PC-9 (cell line): ENCODE results near the gene E4F1. TPM values are rescaled to one million over a fixed set of nuclear protein-coding genes. Genes with fewer than 3 reads are reported as not detected.

Experiments
- BruUV-seq: library from RNA; stranded (reverse); fragments of 400-500 nt; replicated peaks from 2 replicates; lab custom pipeline; 2021; lab: Mats Ljungman, UMichigan
- CTCF ChIA-PET: fragments of 300-600 bp; sonication (Branson Sonifier 250); formaldehyde crosslinking; loops from one replicate; lab custom pipeline; 2022; ENCODE audit warnings: antibody characterized with exemption; lab: Charles Lee
- POLR2A ChIA-PET: fragments of 300-600 bp; sonication (Branson Sonifier 250); formaldehyde crosslinking; loops from one replicate; lab custom pipeline; 2022; ENCODE audit warnings: antibody characterized with exemption; ENCODE audit not compliant: unreplicated experiment; lab: Charles Lee
- DNase-seq, 2 experiments: peaks; one replicate each; pipeline versions ENCODE4 v3.0.0 to v3.0.0-alpha.2; 2015 to 2022; ENCODE audit warnings: mixed read lengths in 1 of 2
- H2AFZ ChIP-seq: fragments of 200-600 bp; sonication (generic); 2 replicates; pipeline ENCODE4 v1.8.1; 2017; ENCODE audit warnings: antibody characterized with exemption
- H3F3A ChIP-seq: fragments of 200-600 bp; sonication (generic); 2 replicates; pipeline ENCODE4 v1.8.1; 2017; ENCODE audit warnings: antibody characterized with exemption, mild to moderate bottlenecking, low read depth; ENCODE audit not compliant: insufficient read depth
- H3K27ac ChIP-seq: fragments of 200-600 bp; sonication (generic); 2 replicates; pipeline ENCODE4 v1.6.1; 2016; ENCODE audit warnings: mixed run types
- H3K27me3 ChIP-seq: fragments of 200-600 bp; sonication (generic); 2 replicates; pipeline ENCODE4 v1.6.1; 2016; ENCODE audit warnings: low read depth, mixed run types; ENCODE audit not compliant: insufficient read depth
- H3K36me3 ChIP-seq: fragments of 200-600 bp; sonication (generic); 2 replicates; pipeline ENCODE4 v1.6.1; 2016; ENCODE audit warnings: low read depth, mixed run types
- H3K4me1 ChIP-seq: fragments of 200-600 bp; sonication (generic); replicated peaks from 2 replicates; pipeline ENCODE4 v1.6.1; 2016; ENCODE audit warnings: mixed run types; ENCODE audit not compliant: insufficient read depth
- H3K4me2 ChIP-seq: fragments of 200-600 bp; sonication (generic); 2 replicates; pipeline ENCODE4 v1.6.1; 2017; ENCODE audit warnings: mixed run types
- H3K4me3 ChIP-seq: fragments of 200-600 bp; sonication (generic); 2 replicates; pipeline ENCODE4 v1.6.1; 2016; ENCODE audit warnings: mixed run types
- H3K79me2 ChIP-seq: fragments of 200-600 bp; sonication (generic); 2 replicates; pipeline ENCODE4 v1.6.1; 2017; ENCODE audit warnings: low read depth, mixed run types
- H3K9me2 ChIP-seq: fragments of 200-600 bp; sonication (generic); 2 replicates; pipeline ENCODE4 v1.8.1; 2017; ENCODE audit warnings: mild to moderate bottlenecking; ENCODE audit not compliant: insufficient read depth
- H3K9me3 ChIP-seq: fragments of 200-600 bp; sonication (generic); 2 replicates; pipeline ENCODE4 v1.8.1; 2016; ENCODE audit warnings: low read depth; ENCODE audit not compliant: insufficient read depth
- H4K20me1 ChIP-seq: fragments of 200-600 bp; sonication (generic); 2 replicates; pipeline ENCODE4 v1.8.1; 2017; ENCODE audit not compliant: insufficient read depth
- CTCF ChIP-seq: fragments of 200-600 bp; sonication (generic); conservative IDR thresholded peaks from 2 replicates; pipeline ENCODE4 v1.6.1; 2017; ENCODE audit warnings: mixed run types, antibody characterized with exemption, mild to moderate bottlenecking, moderate library complexity
- EZH2 ChIP-seq: fragments of 200-600 bp; sonication (generic); IDR thresholded peaks from 2 replicates; pipeline ENCODE4 v1.8.0; 2017; ENCODE audit warnings: antibody characterized with exemption, low read depth
- intact Hi-C: fragments of 100-400 bp; cut with micrococcal nuclease; formaldehyde crosslinking; loops from one replicate; pipeline ENCODE4 v1.10.0; 2022; ENCODE audit not compliant: unreplicated experiment
- total RNA-seq: library from RNA; stranded (reverse); gene quantifications from 2 replicates; pipeline ENCODE4 v1.2.3, GENCODE V29; 2021

Gene E4F1
- total RNA-seq, 1 experiment from 2014 or later: 38.8 TPM

DNA sequence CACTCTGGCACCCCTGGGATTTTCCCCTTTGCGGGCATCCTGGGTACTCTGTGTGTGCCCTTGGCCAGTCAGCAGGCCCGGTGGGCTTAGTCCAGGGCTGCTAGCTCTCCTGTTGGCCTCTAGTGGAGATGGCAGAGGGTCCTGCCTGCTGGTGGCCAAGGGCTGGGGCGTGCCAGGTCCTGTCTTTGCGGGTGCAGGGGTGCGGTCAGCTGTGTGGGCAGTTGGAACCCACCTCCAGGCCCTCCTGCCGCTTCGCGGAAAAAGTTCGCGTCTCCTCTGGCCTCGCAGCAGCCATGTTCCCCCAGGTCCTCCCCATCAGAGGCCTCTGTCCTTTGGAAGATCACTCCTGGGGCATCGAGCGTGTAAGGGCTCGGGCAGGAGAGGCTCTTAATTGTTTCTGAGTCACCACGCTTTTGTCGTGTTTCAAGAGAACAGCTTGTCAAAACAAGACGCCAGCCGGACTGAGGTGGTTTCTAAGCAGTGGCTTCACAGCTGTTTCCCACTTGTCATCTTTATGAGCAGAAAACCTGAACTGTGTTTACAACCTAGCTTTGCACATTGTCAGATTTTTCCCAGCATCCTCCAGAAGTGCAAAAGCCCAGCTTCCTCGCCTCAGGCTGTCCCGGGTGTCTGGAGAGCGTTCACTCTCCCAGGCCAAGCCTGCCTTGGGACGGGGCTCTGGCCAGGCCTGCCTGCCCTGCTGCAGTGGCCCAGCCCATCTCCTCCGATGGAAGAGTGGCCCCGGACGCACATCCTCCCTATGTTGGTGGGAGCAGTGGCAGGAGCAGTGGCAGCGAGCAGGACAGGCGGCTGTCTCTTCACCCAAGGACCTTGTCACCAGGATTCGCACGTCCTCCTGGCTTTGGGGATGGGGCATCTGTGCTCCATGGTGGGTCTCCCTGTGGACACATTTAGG is 7.9 kb downstream of the E4F1 start:
- intact Hi-C loops: no loop called here
- Histone ChIP-seq H2AFZ (no peak overlapping the region), H3K27ac (no peak overlapping the region), H3K4me1 (peaks cover 7% of the 10 kb centered on the region), H3K36me3 (peaks cover 4% of the 10 kb centered on the region; the same call in 1 of the 2 replicates), H3K27me3 (no peaks in the 10 kb centered on the region), H3K9me3 (no peaks in the 10 kb centered on the region), H3K9me2 (no peaks in the 10 kb centered on the region), H3F3A (0 out of 2 replicates have a peak, but pooled peaks cover 7% of the 10 kb centered on the region), H4K20me1 (peaks cover 41% of the 10 kb centered on the region), H3K79me2 (peaks cover 24% of the 10 kb centered on the region), H3K4me2 (no peak overlapping the region), H3K4me3 (no peak overlapping the region)
- TF ChIP-seq EZH2: no peak
- ChIA-PET POLR2A (no interaction called here), CTCF (no interaction called here)
- BruUV-seq: no TSS peak
- no peak for DNase-seq

DNA sequence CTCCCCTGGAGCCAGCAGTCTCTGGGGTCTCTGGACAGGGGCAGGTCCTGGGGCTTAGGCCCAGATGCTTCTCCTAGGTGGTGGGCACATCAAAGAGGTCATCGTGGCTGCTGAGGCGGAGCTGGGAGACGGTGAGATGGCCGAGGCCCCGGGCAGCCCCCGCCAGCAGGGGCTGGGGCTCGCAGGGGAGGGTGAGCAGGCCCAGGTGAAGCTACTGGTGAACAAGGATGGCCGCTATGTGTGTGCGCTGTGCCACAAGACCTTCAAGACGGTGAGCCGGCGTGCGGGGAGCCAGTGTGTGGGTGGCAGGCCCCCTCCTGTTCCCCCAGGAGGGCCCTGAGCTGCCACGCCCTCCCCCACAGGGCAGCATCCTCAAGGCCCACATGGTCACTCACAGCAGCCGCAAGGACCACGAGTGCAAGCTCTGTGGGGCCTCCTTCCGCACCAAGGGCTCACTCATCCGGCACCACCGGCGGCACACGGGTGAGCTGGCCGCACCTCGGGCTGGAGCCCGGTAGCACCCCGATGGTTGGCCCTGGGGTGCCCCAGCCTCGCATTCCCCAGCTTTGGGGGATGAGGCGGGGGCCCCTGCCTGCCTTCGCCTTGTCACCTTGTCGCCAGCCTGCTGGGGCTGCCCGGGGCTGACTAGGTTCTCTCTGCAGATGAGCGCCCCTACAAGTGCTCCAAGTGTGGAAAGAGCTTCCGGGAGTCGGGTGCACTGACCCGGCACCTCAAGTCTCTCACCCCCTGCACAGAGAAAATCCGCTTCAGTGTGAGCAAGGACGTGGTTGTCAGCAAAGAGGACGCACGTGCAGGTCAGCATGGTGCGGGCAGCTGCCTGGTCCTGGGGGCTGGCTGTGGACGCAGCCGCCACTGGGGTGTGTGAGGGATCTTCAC is 9.0 kb downstream of the E4F1 start:
- H2AFZ ChIP-seq: no peak overlapping the region
- ChIA-PET POLR2A (interaction anchor here (0.7 kb wide), 1 partner anchor 27 kb away, joined by 6 read pairs; no protein-coding TSS in a partner anchor), CTCF (no interaction called here)
- H3K4me1 ChIP-seq: no peaks in the 10 kb centered on the region
- no peak overlapping the region for H3K27ac ChIP-seq
- peaks cover 13% of the 10 kb centered on the region for H3K79me2 ChIP-seq
- intact Hi-C loops: no loop called here
- no TSS peak for BruUV-seq
- no peak for DNase-seq
- H3K4me3 ChIP-seq: no peak overlapping the region
- no peaks in the 10 kb centered on the region for H3K9me3 ChIP-seq
- H3K4me2 ChIP-seq: no peak overlapping the region
- no peaks in the 10 kb centered on the region for H3K27me3 ChIP-seq
- H4K20me1 ChIP-seq: peaks cover 30% of the 10 kb centered on the region
- H3K9me2 ChIP-seq: no peaks in the 10 kb centered on the region
- H3F3A ChIP-seq: 0 out of 2 replicates have a peak, but pooled peaks cover 7% of the 10 kb centered on the region
- TF ChIP-seq EZH2: no peak
- TF ChIP-seq CTCF: no peak
- H3K36me3 ChIP-seq: no peaks in the 10 kb centered on the region

DNA sequence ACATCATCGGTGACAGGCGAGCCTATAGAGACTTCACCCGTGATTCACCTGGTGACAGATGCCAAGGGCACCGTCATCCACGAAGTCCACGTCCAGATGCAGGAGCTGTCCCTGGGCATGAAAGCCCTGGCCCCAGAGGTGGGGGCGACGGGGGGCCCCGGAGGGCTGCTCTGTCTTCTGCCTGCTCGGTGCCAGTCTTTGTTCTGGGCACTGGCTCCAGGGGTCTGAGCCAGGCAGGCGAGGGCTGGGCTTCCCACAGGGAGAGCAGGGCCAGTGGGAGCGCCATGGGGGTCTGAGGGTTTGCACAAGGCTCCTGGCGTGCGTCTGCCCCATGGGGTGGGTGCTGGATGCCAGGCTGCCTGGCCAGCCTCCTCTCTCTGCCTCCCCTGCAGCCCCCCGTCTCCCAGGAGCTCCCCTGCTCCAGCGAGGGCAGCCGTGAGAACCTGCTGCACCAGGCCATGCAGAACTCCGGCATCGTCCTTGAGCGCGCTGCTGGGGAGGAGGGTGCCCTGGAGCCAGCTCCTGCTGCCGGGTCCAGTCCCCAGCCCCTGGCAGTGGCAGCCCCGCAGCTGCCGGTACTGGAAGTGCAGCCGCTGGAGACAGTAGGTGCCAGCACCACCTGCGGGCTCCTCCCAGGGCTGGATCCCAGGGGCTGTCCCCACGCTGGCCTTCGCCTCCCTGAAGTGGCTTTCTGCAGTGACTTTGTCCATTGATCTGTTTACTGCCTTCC is 9.8 kb downstream of the E4F1 start:
- Histone ChIP-seq H3K4me2 (no peak overlapping the region), H4K20me1 (peaks cover 21% of the 10 kb centered on the region), H3K36me3 (no peaks in the 10 kb centered on the region), H3K27ac (no peak overlapping the region), H3K9me2 (no peaks in the 10 kb centered on the region), H3K4me3 (no peak overlapping the region), H3K79me2 (peaks cover 5% of the 10 kb centered on the region; the same call in 1 of the 2 replicates), H3K9me3 (no peaks in the 10 kb centered on the region), H2AFZ (no peak overlapping the region), H3K27me3 (no peaks in the 10 kb centered on the region), H3F3A (0 out of 2 replicates have a peak, but pooled peaks cover 7% of the 10 kb centered on the region), H3K4me1 (no peaks in the 10 kb centered on the region)
- TF ChIP-seq EZH2: no peak
- no peak for TF ChIP-seq CTCF
- intact Hi-C loops: no loop called here
- CTCF ChIA-PET: interaction anchor here (0.5 kb wide), 1 partner anchor 48 kb away, joined by 3 read pairs; no protein-coding TSS in a partner anchor
- no TSS peak for BruUV-seq
- POLR2A ChIA-PET: interaction anchor here (0.7 kb wide), 1 partner anchor 26 kb away, joined by 6 read pairs; no protein-coding TSS in a partner anchor
- no peak for DNase-seq
